Measurements from ENCODE around the gene KNG1.

KNG1 gene

DNA sequence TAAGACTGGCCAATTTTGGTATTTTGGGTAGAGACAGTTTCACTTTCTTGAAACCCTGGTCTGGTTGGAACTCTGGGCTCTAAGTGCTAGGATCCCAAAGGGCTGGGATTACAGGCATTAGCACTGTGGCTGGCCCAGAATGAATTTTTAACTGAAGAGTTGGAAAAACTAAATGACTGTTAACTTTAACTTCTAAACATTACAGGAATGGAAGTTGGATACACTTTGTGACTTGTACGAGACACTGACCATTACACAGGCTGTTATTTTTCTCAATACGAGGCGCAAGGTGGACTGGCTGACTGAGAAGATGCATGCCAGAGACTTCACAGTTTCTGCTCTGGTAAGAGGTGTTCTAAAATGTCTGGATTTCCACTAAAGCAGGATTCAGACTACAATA lies 69.8 kb downstream of the KNG1 start:
- DNase-seq (ENCODE audit: extremely low read depth, low read depth) = no peak
- TF ChIP-seq, protein P1, sequence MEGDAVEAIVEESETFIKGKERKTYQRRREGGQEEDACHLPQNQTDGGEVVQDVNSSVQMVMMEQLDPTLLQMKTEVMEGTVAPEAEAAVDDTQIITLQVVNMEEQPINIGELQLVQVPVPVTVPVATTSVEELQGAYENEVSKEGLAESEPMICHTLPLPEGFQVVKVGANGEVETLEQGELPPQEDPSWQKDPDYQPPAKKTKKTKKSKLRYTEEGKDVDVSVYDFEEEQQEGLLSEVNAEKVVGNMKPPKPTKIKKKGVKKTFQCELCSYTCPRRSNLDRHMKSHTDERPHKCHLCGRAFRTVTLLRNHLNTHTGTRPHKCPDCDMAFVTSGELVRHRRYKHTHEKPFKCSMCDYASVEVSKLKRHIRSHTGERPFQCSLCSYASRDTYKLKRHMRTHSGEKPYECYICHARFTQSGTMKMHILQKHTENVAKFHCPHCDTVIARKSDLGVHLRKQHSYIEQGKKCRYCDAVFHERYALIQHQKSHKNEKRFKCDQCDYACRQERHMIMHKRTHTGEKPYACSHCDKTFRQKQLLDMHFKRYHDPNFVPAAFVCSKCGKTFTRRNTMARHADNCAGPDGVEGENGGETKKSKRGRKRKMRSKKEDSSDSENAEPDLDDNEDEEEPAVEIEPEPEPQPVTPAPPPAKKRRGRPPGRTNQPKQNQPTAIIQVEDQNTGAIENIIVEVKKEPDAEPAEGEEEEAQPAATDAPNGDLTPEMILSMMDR (IDR thresholded peaks at IDR 0.05; ENCODE audit: low read depth, low read length) = no peak

DNA sequence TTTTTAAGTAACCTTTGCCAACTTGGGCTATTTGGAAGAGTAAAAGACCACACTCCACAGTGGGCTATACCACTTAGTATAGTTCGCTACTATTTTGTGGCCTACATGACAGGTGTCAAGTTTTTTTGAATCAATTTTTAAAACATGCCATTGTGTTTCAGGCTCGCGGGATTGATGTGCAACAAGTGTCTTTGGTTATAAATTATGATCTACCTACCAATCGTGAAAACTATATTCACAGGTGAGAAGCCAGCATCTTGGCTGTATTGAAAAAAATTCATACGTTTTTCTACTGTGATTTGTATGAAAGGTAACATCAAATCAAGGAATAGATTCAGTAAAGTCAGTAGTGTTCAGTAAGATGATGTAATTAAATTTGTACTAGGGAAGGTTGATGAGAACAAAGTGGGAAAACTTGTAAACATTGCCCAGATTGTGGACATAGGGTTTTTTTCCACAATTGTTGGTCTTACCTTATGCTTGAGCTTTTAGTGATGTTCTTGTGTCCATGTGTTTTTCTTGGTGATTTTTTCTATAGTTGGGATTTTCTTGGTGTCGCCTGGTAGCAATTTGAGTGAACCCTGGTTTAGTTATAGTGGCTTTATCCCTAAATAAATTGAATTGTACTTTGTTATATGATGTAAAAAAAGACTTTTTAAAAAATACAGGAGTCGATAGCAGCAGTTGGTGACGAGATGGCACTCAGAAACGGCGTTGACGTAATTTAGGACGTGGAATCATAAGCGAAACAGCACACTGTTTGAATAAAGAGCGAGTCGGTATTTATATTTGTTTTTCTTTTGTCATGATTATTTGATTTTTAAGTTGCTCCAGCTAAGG lies 70.7 kb downstream of the KNG1 start:
- DNase-seq (ENCODE audit: extremely low read depth, low read depth) = no peak
- TF ChIP-seq, protein P1 (IDR thresholded peaks at IDR 0.05; ENCODE audit: low read depth, low read length) = no peak

DNA sequence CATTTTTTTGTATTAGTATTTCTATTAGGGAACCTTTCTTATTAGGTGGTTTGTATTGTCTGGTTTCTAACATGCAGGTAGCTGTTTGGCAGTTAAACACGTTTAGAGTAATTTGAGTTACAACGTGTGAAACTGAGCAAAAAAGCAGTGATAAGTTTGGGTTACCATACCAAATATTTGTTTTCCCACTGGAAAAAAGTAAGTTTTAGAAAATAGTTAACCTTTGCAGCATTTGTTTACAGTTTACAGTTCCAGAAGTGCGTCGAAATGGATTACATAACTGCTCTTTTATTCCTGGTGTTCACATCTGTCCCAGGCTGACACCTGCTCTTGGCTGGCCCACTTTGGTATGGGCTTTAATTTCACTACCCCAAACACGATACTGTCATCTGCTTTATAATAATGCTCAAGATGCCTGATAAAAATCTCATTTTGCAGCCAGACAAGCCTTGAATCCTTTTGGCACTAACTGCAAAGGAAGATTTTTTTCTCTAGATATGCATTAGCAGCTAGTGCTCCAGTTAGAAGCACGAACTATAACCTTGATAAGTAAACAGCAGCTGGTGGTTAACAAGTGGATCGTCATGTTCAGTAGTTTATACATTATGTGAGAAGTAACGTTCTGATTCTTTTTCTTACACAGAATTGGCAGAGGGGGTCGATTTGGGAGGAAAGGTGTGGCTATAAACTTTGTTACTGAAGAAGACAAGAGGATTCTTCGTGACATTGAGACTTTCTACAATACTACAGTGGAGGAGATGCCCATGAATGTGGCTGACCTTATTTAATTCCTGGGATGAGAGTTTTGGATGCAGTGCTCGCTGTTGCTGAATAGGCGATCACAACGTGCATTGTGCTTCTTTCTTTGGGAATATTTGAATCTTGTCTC lies 71.6 kb downstream of the KNG1 start:
- no peak for DNase-seq (ENCODE audit: extremely low read depth, low read depth)
- TF ChIP-seq, protein P1 (IDR thresholded peaks at IDR 0.05; ENCODE audit: low read depth, low read length) = no peak

DNA sequence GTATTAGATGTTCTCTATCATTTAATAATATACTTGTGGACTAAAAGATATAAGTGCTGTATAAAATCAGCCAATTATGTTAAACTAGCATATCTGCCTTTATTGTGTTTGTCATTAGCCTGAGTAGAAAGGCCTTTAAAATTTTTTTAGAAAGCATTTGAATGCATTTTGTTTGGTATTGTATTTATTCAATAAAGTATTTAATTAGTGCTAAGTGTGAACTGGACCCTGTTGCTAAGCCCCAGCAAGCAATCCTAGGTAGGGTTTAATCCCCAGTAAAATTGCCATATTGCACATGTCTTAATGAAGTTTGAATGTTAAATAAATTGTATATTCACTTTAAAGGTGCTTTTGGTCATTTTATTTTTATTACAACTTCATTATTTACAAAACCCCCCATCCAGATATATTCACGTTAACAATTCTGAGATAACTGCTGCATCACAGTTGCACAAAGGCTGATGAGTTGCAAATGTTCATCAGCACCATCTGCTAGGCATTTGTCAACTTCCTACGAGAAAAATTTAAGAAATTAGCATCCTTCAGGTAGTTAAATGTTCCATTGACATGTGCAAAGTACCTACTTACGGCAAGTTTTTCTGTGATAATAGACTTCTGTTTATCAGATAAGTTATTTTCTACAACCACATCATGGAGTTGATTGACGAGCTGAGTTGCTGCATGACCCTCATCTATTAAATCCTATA lies 72.5 kb downstream of the KNG1 start:
- TF ChIP-seq, protein P1 (IDR thresholded peaks at IDR 0.05; ENCODE audit: low read depth, low read length) = no peak
- no peak for DNase-seq (ENCODE audit: extremely low read depth, low read depth)

DNA sequence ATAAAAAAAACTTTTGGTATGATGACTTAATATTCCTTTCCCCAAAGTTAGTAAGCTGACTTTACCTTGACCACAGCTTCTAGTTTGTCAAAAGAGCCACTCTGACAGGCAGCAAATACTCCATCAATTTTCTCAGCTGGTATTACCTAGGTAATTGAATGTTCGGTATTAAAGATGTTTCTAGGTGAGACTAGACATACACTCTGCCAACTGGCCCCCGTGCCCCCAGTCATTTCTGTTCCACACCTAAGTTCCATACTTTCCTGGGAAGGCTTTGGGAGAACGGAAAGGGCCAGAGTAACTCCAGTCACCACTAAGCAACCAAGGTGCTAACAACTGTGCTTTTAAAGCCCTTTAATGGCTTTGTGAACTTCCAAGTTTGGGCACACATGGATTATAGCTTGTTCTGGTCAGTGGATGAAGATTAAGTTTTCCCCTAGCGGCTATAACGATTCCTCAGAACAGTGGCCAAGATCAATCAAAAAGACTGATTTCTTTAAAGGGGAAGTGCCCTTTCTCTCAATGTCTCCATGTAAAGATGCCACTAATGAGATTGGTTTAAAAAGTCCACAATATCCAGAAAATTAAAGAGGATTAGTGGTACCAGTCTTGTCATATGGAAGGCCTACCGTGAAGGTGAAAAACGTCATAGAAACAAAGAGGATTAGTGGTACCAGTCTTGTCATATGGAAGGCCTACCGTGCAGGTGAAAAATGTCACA lies 73.3 kb downstream of the KNG1 start:
- no peak for DNase-seq (ENCODE audit: extremely low read depth, low read depth)
- TF ChIP-seq, protein P1 (IDR thresholded peaks at IDR 0.05; ENCODE audit: low read depth, low read length) = no peak

All from AG09319 (cell line).